Trophoblast cell (in vitro differentiated cells and primary cell): Measurements from ENCODE around the gene RAB11FIP3.

Source experiments
- DNase-seq, 2 donors: peaks; one replicate each; pipeline ENCODE4 v3.0.0-alpha.2; 2016
- H2AFZ ChIP-seq: 2 replicates; pipeline ENCODE4 v1.6.1; 2013; ENCODE audit warnings: low read length, moderate library complexity, mild to moderate bottlenecking; ENCODE audit not compliant: insufficient read depth, poor library complexity
- H2AK5ac ChIP-seq: 2 replicates; pipeline ENCODE4 v1.6.1; 2013; ENCODE audit warnings: mild to moderate bottlenecking, low read length
- H2BK120ac ChIP-seq: 2 replicates; pipeline ENCODE4 v1.6.1; 2013; ENCODE audit warnings: low read length, mild to moderate bottlenecking, moderate library complexity; ENCODE audit not compliant: insufficient read depth, poor library complexity
- H2BK12ac ChIP-seq: 2 replicates; pipeline ENCODE4 v1.6.1; 2013; ENCODE audit warnings: mild to moderate bottlenecking, low read length, moderate library complexity
- H2BK5ac ChIP-seq: 2 replicates; pipeline ENCODE4 v1.6.1; 2013; ENCODE audit warnings: low read length, low read depth, moderate library complexity, mild to moderate bottlenecking; ENCODE audit not compliant: poor library complexity
- H3K14ac ChIP-seq: 2 replicates; pipeline ENCODE4 v1.6.1; 2013; ENCODE audit warnings: mild to moderate bottlenecking, low read length
- H3K18ac ChIP-seq: 2 replicates; pipeline ENCODE4 v1.6.1; 2013; ENCODE audit warnings: mild to moderate bottlenecking, low read length
- H3K23ac ChIP-seq: 2 replicates; pipeline ENCODE4 v1.6.1; 2013; ENCODE audit warnings: low read length
- H3K27ac ChIP-seq: 2 replicates; pipeline ENCODE4 v1.5.1; 2013; ENCODE audit warnings: low read depth, mild to moderate bottlenecking, inconsistent platforms, low read length, moderate library complexity
- H3K27me3 ChIP-seq: 2 replicates; pipeline ENCODE4 v1.6.1; 2013; ENCODE audit warnings: inconsistent platforms, mild to moderate bottlenecking, low read length, moderate library complexity; ENCODE audit not compliant: insufficient read depth
- H3K36me3 ChIP-seq, 2 experiments: 1 replicate in 1 of 2; 2 replicates in 1 of 2; pipeline ENCODE4 v1.6.1; 2013; ENCODE audit warnings: low read length in 2 of 2, mild to moderate bottlenecking in 2 of 2, moderate library complexity in 1 of 2; ENCODE audit not compliant: insufficient read depth in 2 of 2, control insufficient read depth in 1 of 2
- H3K4ac ChIP-seq: 2 replicates; pipeline ENCODE4 v1.6.1; 2013; ENCODE audit warnings: low read depth, mild to moderate bottlenecking, low read length, moderate library complexity
- H3K4me1 ChIP-seq, 2 experiments: 1 replicate in 1 of 2; 2 replicates in 1 of 2; pipeline ENCODE4 v1.6.1; 2013; ENCODE audit warnings: low read length in 2 of 2, mild to moderate bottlenecking in 2 of 2, moderate library complexity in 1 of 2; ENCODE audit not compliant: insufficient read depth in 2 of 2, control insufficient read depth in 1 of 2
- H3K4me2 ChIP-seq: 2 replicates; pipeline ENCODE4 v1.6.1; 2013; ENCODE audit warnings: inconsistent platforms, mild to moderate bottlenecking, low read length, moderate library complexity
- H3K4me3 ChIP-seq: 2 replicates; pipeline ENCODE4 v1.5.1; 2013; ENCODE audit warnings: mild to moderate bottlenecking, low read depth, low read length, inconsistent platforms
- H3K79me1 ChIP-seq: one replicate; pipeline ENCODE4 v1.6.1; 2013; ENCODE audit warnings: low read length
- H3K79me2 ChIP-seq: 2 replicates; pipeline ENCODE4 v1.6.1; 2013; ENCODE audit warnings: low read length, mild to moderate bottlenecking; ENCODE audit not compliant: control insufficient read depth, insufficient read depth, poor library complexity
- H3K9ac ChIP-seq: 2 replicates; pipeline ENCODE4 v1.6.1; 2013; ENCODE audit warnings: mild to moderate bottlenecking, low read length
- H3K9me3 ChIP-seq: 2 replicates; pipeline ENCODE4 v1.6.1; 2013; ENCODE audit warnings: low read depth, mild to moderate bottlenecking, control low read depth, inconsistent platforms, low read length; ENCODE audit not compliant: insufficient read depth
- H4K12ac ChIP-seq: 2 replicates; pipeline ENCODE4 v1.6.1; 2013; ENCODE audit warnings: low read depth, mild to moderate bottlenecking, low read length, moderate library complexity
- H4K8ac ChIP-seq: 2 replicates; pipeline ENCODE4 v1.6.1; 2013; ENCODE audit warnings: low read depth, mild to moderate bottlenecking, low read length, moderate library complexity
- H4K91ac ChIP-seq: one replicate; pipeline ENCODE4 v1.6.1; 2013; ENCODE audit warnings: low read depth, mild to moderate bottlenecking, low read length, moderate library complexity
- WGBS: extraction: QIAGEN DNeasy Blood & Tissue Kit; methylation state at CpG from one replicate; pipeline ENCODE4 v1.1.7; 2013; ENCODE audit warnings: missing lambda C conversion rate; ENCODE audit not compliant: insufficient read length, insufficient coverage; ENCODE audit errors: extremely low coverage; 5-methylcytosine and 5-hydroxymethylcytosine counted together

RAB11FIP3 gene

GRCh38 chr16:507996-508395, 82.5 kb downstream of the RAB11FIP3 start:
- WGBS: no CpG with 5 or more reads among the region's 6 CpGs
- Histone ChIP-seq H3K4me2 (no peak overlapping the region), H3K79me1 (no peaks in the 10 kb centered on the region), H3K23ac (no peak overlapping the region), H3K79me2 (no peaks in the 10 kb centered on the region), H3K9ac (no peak overlapping the region), H2AK5ac (no peak overlapping the region), H3K36me3 (peaks cover 25% of the 10 kb centered on the region in 2 experiments), H2AFZ (no peak overlapping the region), H2BK5ac (no peak overlapping the region), H4K91ac (no peak overlapping the region), H3K4me3 (no peak overlapping the region), H3K27ac (no peak overlapping the region), H2BK120ac (no peak overlapping the region), H4K8ac (no peak overlapping the region), H2BK12ac (no peak overlapping the region), H3K27me3 (no peaks in the 10 kb centered on the region), H3K18ac (no peak overlapping the region), H3K4me1 (no peaks in the 10 kb centered on the region), H3K9me3 (peaks cover 5% of the 10 kb centered on the region), H4K12ac (no peak overlapping the region), H3K14ac (no peak overlapping the region), H3K4ac (no peak overlapping the region)
- DNase-seq: no peak

GRCh38 chr16:508884-509736, 83.7 kb downstream of the RAB11FIP3 start:
- no peak overlapping the region for H2BK5ac ChIP-seq
- H3K18ac ChIP-seq: no peak overlapping the region
- H2BK120ac ChIP-seq: no peak overlapping the region
- no peak overlapping the region for H2AFZ ChIP-seq
- no peak overlapping the region for H3K23ac ChIP-seq
- no CpG with 5 or more reads among the region's 18 CpGs for WGBS
- H3K9ac ChIP-seq: no peak overlapping the region
- no peaks in the 10 kb centered on the region for H3K79me2 ChIP-seq
- DNase-seq: no peak
- H4K91ac ChIP-seq: no peak overlapping the region
- H3K14ac ChIP-seq: no peak overlapping the region
- no peaks in the 10 kb centered on the region for H3K27me3 ChIP-seq
- no peaks in the 10 kb centered on the region for H3K79me1 ChIP-seq
- no peak overlapping the region for H3K4me3 ChIP-seq
- H4K8ac ChIP-seq: no peak overlapping the region
- no peak overlapping the region for H2BK12ac ChIP-seq
- H3K27ac ChIP-seq: no peak overlapping the region
- H3K4me1 ChIP-seq: no peaks in the 10 kb centered on the region
- H2AK5ac ChIP-seq: no peak overlapping the region
- peaks cover 5% of the 10 kb centered on the region for H3K9me3 ChIP-seq
- no peak overlapping the region for H3K4ac ChIP-seq
- H4K12ac ChIP-seq: no peak overlapping the region
- no peak overlapping the region for H3K4me2 ChIP-seq
- peaks cover 25% of the 10 kb centered on the region in 2 experiments for H3K36me3 ChIP-seq

GRCh38 chr16:510066-510825, 84.8 kb downstream of the RAB11FIP3 start:
- DNase-seq: no peak

GRCh38 chr16:512802-513201, 87.4 kb downstream of the RAB11FIP3 start:
- H2BK120ac ChIP-seq: no peak overlapping the region
- H3K4me1 ChIP-seq: no peaks in the 10 kb centered on the region
- DNase-seq: no peak
- no peaks in the 10 kb centered on the region for H3K79me2 ChIP-seq
- WGBS: no CpG with 5 or more reads among the region's 6 CpGs
- H4K8ac ChIP-seq: no peak overlapping the region
- peaks cover 20 to 33% of the 10 kb centered on the region in 2 experiments for H3K36me3 ChIP-seq
- H2BK5ac ChIP-seq: no peak overlapping the region
- no peak overlapping the region for H3K9ac ChIP-seq
- peaks cover 9% of the 10 kb centered on the region for H3K9me3 ChIP-seq
- no peak overlapping the region for H2AFZ ChIP-seq
- H3K4me3 ChIP-seq: no peak overlapping the region
- H3K23ac ChIP-seq: no peak overlapping the region
- no peak overlapping the region for H2BK12ac ChIP-seq
- H4K91ac ChIP-seq: no peak overlapping the region
- H3K27ac ChIP-seq: no peak overlapping the region
- no peaks in the 10 kb centered on the region for H3K79me1 ChIP-seq
- no peak overlapping the region for H3K14ac ChIP-seq
- no peaks in the 10 kb centered on the region for H3K27me3 ChIP-seq
- no peak overlapping the region for H4K12ac ChIP-seq
- H3K4me2 ChIP-seq: no peak overlapping the region
- H3K4ac ChIP-seq: no peak overlapping the region
- no peak overlapping the region for H3K18ac ChIP-seq
- no peak overlapping the region for H2AK5ac ChIP-seq

More at GRCh38 chr16:510066-510825, 84.8 kb downstream of the RAB11FIP3 start:
- Histone ChIP-seq H4K91ac (no peak overlapping the region), H2BK120ac (no peak overlapping the region), H3K4me2 (no peak overlapping the region), H4K8ac (no peak overlapping the region), H3K27me3 (no peaks in the 10 kb centered on the region), H3K9ac (no peak overlapping the region), H2BK5ac (no peak overlapping the region), H3K9me3 (peaks cover 6% of the 10 kb centered on the region), H2BK12ac (no peak overlapping the region), H4K12ac (no peak overlapping the region), H2AFZ (no peak overlapping the region), H2AK5ac (no peak overlapping the region), H3K23ac (no peak overlapping the region), H3K79me2 (no peaks in the 10 kb centered on the region), H3K4me1 (no peaks in the 10 kb centered on the region), H3K4ac (no peak overlapping the region), H3K14ac (no peak overlapping the region), H3K36me3 (peaks cover 24 to 29% of the 10 kb centered on the region in 2 experiments), H3K4me3 (no peak overlapping the region), H3K18ac (no peak overlapping the region), H3K27ac (no peak overlapping the region), H3K79me1 (no peaks in the 10 kb centered on the region)
- no CpG with 5 or more reads among the region's 35 CpGs for WGBS
